ENCODE results near the gene FAM227B.

FAM227B gene

GRCh38 chr15:49296258-49296657 is 324.4 kb downstream of the FAM227B start:
- H3K36me3 ChIP-seq = peaks cover 48% of the 10 kb centered on the region
- peaks cover 4% of the 10 kb centered on the region; the same call in 1 of the 2 replicates for H3K9me3 ChIP-seq
- no peak for TF ChIP-seq Cebpa-rat (IDR thresholded peaks at IDR 0.05)
- H3K4me1 ChIP-seq = no peaks in the 10 kb centered on the region
- H3K4me3 ChIP-seq = no peak overlapping the region
- H3K27me3 ChIP-seq = no peaks in the 10 kb centered on the region
- no peak overlapping the region for H3K27ac ChIP-seq
- H3K4me2 ChIP-seq = no peak overlapping the region
- no peak overlapping the region for H3K9ac ChIP-seq
- no peaks in the 10 kb centered on the region for H4K20me1 ChIP-seq

- Histone ChIP-seq H3K4me1 (no peaks in the 10 kb centered on the region), H3K9me3 (peaks cover 4% of the 10 kb centered on the region; the same call in 1 of the 2 replicates), H3K9ac (no peak overlapping the region)
These were observed 326.7 kb downstream of the FAM227B start for GRCh38 chr15:49293941-49294340.

DNA sequence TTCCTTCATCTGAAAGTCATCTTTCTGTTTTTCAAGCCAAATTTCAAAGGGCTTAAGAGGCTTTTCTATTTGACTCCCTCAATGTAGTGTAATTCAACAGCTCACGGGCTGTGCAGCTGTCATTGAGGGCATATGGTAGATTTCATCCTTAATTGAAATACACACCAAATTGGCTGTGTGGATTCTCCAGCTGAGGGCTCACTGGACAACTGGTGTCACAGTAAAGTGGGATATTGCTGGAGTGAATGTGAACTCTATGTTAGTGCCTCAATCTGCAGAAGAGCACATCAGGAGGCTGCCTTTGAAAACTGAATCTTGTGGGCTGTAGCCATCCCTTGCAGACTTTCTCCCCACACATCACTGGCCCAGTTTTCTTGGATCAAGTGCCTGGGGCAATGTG is 330.4 kb downstream of the FAM227B start:
- H3K27ac ChIP-seq = no peak overlapping the region
- TF ChIP-seq Cebpa-rat (IDR thresholded peaks at IDR 0.05) = no peak
- peaks cover 65% of the 10 kb centered on the region for H3K36me3 ChIP-seq
- H3K4me1 ChIP-seq = no peaks in the 10 kb centered on the region
- H3K27me3 ChIP-seq = no peaks in the 10 kb centered on the region
- H3K9me3 ChIP-seq = no peaks in the 10 kb centered on the region
- H3K4me3 ChIP-seq = no peak overlapping the region
- no peak overlapping the region for H3K9ac ChIP-seq
- no peaks in the 10 kb centered on the region for H4K20me1 ChIP-seq
- no peak overlapping the region for H3K4me2 ChIP-seq

More at GRCh38 chr15:49293941-49294340, 326.7 kb downstream of the FAM227B start:
- H3K27me3 ChIP-seq = no peaks in the 10 kb centered on the region
- no peaks in the 10 kb centered on the region for H4K20me1 ChIP-seq
- H3K4me3 ChIP-seq = no peak overlapping the region
- H3K4me2 ChIP-seq = no peak overlapping the region
- TF ChIP-seq Cebpa-rat (IDR thresholded peaks at IDR 0.05) = no peak
- peaks cover 53% of the 10 kb centered on the region for H3K36me3 ChIP-seq
- no peak overlapping the region for H3K27ac ChIP-seq

DNA sequence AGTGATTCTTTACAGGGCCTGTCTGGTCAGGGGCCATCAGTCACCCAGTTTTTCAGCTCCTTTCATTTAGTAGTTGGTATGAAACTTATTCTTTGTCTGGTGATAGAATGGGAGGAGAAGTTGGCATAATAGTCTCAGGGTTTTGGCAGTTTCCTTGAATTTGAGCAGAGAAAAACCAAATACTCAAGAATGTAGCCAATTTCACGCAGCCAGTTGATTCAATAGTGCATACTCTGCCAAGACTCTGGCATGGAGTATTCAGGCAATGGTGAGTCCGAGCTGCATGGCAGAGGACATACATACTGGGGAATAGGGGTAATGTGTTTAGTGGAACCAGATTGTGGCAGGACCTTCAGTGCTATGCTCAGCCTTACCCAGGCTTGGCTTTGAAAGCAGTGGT is 332.2 kb downstream of the FAM227B start:
- no peaks in the 10 kb centered on the region for H3K4me1 ChIP-seq
- no peaks in the 10 kb centered on the region for H4K20me1 ChIP-seq
- no peaks in the 10 kb centered on the region for H3K27me3 ChIP-seq
- no peak overlapping the region for H3K27ac ChIP-seq
- peaks cover 69% of the 10 kb centered on the region for H3K36me3 ChIP-seq
- no peak for TF ChIP-seq Cebpa-rat (IDR thresholded peaks at IDR 0.05)
- no peak overlapping the region for H3K9ac ChIP-seq
- no peak overlapping the region for H3K4me2 ChIP-seq
- no peaks in the 10 kb centered on the region for H3K9me3 ChIP-seq
- H3K4me3 ChIP-seq = no peak overlapping the region

DNA sequence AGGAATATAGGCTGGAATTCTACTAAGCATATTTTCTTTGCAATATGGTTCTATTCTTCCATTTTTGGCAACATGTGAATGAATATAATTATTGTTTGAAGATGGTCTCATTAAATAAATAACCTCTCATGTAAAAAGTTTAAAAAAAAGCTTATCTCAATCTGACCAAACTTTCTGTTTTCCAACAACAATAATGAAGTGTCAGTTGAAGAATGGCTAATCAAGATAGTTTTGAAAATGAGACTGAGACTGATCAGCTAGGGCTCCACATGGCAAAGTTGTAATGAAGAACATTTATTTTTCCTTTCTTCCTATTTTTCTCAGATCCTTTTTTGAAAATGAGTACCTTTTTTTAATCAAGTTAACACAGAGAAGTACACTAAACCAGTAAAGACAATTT is 333.1 kb downstream of the FAM227B start:
- H3K9ac ChIP-seq = no peak overlapping the region
- no peak overlapping the region for H3K4me3 ChIP-seq
- H3K4me2 ChIP-seq = no peak overlapping the region
- H3K4me1 ChIP-seq = no peaks in the 10 kb centered on the region
- no peaks in the 10 kb centered on the region for H3K9me3 ChIP-seq
- H3K36me3 ChIP-seq = peaks cover 70% of the 10 kb centered on the region
- H3K27me3 ChIP-seq = no peaks in the 10 kb centered on the region
- no peak for TF ChIP-seq Cebpa-rat (IDR thresholded peaks at IDR 0.05)
- no peaks in the 10 kb centered on the region for H4K20me1 ChIP-seq
- no peak overlapping the region for H3K27ac ChIP-seq

GRCh38 chr15:49286649-49287404 is 333.8 kb downstream of the FAM227B start:
- Histone ChIP-seq H3K4me1 (no peaks in the 10 kb centered on the region), H4K20me1 (no peaks in the 10 kb centered on the region), H3K9ac (no peak overlapping the region), H3K4me2 (no peak overlapping the region), H3K4me3 (no peak overlapping the region), H3K9me3 (no peaks in the 10 kb centered on the region), H3K36me3 (peaks cover 67% of the 10 kb centered on the region), H3K27ac (no peak overlapping the region), H3K27me3 (no peaks in the 10 kb centered on the region)
- TF ChIP-seq Cebpa-rat (IDR thresholded peaks at IDR 0.05) = no peak

DNA sequence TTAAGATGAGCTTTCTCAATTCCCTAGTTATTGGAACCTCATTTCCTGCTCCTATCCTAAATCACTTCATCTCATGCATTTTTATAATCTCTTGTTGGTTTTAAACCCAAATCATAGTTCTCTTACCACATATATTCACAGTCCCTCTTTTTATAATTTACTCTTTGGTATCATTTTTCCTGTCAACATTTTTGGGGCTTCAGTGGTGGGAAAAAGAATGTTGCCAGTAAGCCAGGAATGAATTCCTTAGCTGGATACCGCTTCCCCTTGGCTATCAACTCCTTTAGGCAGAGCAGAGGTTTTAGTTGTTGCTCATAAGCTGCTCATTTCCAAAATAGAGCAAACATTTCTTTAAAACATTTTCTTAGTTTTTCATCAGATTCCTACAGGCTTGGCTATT is 338.3 kb downstream of the FAM227B start:
- Histone ChIP-seq H3K36me3 (peaks cover 56% of the 10 kb centered on the region), H3K27me3 (no peaks in the 10 kb centered on the region), H3K4me1 (no peaks in the 10 kb centered on the region), H3K4me3 (no peak overlapping the region), H3K9me3 (no peaks in the 10 kb centered on the region), H3K27ac (no peak overlapping the region), H4K20me1 (no peaks in the 10 kb centered on the region), H3K9ac (no peak overlapping the region), H3K4me2 (no peak overlapping the region)
- TF ChIP-seq Cebpa-rat (IDR thresholded peaks at IDR 0.05) = no peak

GRCh38 chr15:49279521-49280456 is 340.8 kb downstream of the FAM227B start:
- peaks cover 40% of the 10 kb centered on the region for H3K36me3 ChIP-seq
- no peak for TF ChIP-seq Cebpa-rat (IDR thresholded peaks at IDR 0.05)
- H3K27ac ChIP-seq = no peak overlapping the region
- H3K4me1 ChIP-seq = peaks cover 9% of the 10 kb centered on the region; the same call in 1 of the 2 replicates
- no peak overlapping the region for H3K9ac ChIP-seq
- no peaks in the 10 kb centered on the region for H3K27me3 ChIP-seq
- no peaks in the 10 kb centered on the region for H4K20me1 ChIP-seq
- H3K4me3 ChIP-seq = no peak overlapping the region
- no peaks in the 10 kb centered on the region for H3K9me3 ChIP-seq
- H3K4me2 ChIP-seq = no peak overlapping the region

DNA sequence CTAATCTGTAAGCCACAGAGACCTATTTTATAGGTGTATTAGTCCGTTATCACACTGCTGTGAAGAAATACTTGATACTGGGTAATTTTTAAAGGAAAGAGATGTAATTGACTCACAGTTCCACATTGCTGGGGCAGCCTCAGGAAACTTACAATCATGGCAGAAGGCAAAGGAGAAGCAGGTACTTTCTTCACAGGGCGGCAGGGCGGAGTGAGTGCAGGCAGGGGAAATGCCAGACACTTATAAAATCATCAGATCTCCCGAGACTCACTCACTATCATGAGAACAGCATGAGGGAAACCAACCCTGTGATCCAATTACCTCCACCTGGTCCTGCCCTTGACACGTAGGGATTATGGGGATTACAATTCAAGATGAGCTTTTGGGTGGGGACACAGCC is 341.9 kb downstream of the FAM227B start:
- Histone ChIP-seq H3K36me3 (peaks cover 37% of the 10 kb centered on the region), H3K4me1 (peaks cover 9% of the 10 kb centered on the region; the same call in 1 of the 2 replicates), H4K20me1 (no peaks in the 10 kb centered on the region), H3K9ac (no peak overlapping the region), H3K4me3 (no peak overlapping the region), H3K9me3 (no peaks in the 10 kb centered on the region), H3K27ac (no peak overlapping the region), H3K27me3 (no peaks in the 10 kb centered on the region), H3K4me2 (no peak overlapping the region)
- no peak for TF ChIP-seq Cebpa-rat (IDR thresholded peaks at IDR 0.05)

All from BLaER1 (cell line).